Kidney tubule cell (primary cell): ENCODE data around the gene CDC42EP2.
A peak's percentile ranks its signal among the peaks of the same experiment; 100 is the strongest.

ENCODE experiments used
- DNase-seq: peaks from one replicate; pipeline ENCODE4 v3.0.0-alpha.2; 2018; ENCODE audit warnings: low spot score

CDC42EP2 gene, protein sequence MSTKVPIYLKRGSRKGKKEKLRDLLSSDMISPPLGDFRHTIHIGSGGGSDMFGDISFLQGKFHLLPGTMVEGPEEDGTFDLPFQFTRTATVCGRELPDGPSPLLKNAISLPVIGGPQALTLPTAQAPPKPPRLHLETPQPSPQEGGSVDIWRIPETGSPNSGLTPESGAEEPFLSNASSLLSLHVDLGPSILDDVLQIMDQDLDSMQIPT

DNA sequence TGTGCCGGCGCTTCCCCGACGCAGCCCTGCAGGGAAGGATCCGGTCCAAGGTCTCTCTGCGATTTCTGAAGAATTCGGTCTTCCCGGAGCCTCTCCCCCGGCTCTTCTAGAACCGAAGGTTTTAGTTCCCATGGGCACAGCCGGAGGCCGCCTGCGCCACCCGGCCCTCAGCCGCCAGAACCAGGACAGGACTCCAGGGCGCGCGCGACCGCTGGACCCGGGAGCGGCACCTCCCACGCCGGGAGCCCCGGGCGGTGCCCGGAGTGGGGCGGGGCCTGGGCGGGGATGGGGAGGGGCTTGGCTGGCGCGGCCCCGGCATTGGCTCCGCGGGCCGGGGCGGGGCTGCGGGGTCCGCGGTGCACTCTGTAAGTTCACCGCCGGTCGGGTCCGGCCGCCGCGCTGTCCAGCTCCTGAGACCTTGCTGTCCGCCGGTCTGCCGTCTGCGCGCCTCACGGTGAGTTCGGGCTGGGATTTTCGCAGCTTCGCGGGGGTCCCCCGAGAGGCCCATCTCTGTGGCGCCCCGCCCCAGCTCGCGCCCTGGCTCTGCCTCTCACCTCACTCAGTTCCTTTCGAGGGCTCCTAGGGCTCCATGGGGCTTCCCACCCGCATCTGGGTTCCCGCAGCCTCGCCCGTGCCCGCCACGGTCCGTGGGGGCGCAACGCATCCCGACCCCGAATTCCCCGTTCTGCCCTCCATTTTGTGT lies at the start of gene CDC42EP2:
TSS of gene CDC42EP2 (plus strand) at position 366 of the 703 bp plus-strand sequence. CDS start 6,033 bp downstream, outside the sequence.
- DNase-seq, result peak; percentile 90

DNA sequence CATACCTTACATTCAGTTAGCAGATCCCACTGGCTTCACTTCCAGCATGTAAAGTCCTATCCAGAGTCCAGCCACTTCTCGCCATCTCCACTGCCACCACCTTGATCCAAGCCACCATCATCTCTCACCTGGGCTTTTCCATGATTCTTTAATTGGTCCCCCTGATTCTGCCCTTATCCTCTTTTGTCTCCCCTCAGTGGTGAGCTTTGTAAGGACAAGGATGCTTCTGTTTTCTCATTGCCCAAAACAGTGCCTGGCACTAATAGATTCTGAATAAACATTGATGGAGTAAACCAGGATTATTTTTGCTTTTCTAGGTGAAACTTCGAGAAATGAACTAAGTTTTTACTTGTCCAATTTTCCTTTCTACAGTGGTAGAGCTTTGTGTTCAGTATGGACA lies 48.5 kb upstream of the CDC42EP2 start:
- DNase-seq, result no peak

DNA sequence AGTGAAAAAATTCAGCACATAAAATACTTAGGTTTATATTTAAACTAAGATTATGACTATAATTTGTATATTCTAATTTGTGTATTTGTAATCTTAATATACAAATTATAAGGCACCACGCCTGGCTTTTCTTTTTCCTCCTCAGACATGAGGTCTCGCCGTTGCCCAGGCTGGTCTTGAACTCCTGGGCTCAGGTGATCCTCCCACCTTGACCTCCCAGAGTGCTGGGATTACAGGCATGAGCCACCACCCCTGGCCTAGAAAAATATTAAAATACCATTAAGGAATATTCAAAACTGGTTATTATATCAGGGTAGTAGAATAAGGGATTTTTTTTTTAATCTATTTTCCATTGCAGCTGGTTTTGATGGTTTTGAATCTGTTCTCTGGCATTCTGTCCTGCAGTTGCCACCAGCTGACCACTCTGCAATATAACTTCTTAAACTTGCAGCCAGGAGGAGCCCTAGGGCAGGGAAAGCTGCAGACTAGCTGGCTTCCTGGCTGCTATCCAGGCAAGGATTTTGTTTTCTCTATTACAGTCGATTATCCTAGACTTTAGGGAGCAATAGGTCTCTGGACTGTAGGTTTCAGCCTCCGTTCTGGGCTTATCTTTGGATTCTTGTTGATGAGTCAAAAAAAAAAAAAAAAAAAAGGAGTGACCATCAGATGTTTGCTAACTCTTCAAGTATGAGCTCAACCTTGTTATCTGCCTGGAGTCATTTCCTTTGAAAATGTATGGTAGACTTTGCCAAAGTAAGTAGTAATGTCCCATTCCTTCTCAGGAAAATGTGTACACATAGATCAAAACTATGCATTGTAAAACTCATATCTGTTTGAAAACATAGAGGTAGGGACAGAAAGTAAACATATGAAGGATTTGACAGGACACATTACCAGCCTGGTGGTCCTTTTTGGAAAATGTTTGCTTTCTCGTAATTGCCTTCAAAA lies 39.7 kb upstream of the CDC42EP2 start:
- peak; percentile 94 for DNase-seq

DNA sequence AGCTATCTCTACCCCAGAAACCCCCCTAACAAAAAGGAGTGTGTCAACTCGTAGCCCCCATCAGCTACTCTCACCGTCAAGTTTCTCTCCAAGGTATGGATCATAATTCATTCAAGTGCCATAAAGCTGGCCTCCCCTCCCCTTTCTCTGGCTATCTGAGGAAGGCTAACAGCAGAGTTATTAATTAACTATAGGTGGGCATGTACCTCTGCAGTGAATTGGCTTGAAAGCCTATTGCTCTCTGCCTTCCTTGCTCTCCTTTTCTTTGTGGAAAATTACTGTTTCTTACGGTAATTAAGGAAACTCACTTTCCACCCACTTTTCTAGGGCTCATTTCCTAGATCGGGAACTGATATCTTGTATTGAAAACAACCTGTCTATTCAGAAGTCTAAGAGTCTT lies 38.8 kb upstream of the CDC42EP2 start:
- DNase-seq, result peak; percentile 38

DNA sequence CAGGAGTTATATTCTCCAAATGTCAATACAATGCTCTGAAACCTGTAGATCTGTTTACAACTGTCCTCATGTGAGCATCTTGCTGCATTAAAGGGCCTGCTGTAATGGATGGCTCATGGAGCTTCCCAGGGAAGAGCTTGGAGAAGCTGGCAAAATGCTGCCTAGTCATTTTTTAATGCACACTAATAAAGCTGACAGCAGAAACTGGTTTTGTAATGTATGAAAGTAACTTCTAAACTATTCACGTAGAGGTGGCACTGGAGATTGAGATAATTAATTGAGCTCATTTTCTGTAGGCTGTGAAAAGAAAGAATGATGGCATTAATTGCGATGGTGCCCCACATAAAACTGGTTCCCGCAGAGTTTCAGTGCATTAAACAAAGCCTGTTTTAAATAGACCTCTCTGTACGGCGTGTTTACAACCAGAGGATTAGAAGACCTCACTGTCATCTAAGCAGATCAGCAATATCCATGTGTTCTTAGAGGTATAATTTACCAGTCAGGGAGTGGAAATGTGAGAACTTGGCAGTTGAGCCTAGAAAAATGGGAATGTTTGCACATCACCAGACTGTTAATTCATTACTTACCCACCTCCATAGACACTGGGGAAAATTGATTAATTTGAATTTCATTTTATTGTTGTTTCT lies 36.9 kb upstream of the CDC42EP2 start:
- DNase-seq, result no peak

DNA sequence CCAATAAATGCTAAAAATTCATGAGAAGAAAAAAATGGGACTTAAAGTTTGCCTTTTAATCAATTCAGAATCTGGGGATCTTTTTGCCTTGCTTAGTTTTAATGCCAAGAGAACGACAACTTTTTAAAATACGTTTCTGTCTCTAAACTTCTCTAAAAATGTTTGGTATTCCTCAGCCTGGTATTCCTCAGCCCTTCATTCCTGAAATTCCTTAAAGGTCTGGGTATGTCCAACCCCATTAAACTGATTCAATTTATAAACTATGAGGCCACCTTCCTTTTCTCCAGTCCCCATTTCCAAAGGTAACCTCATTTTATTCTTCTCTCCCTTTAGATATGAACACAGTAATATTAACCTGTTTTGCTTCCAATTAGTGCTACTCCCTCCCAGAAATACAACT lies 36.3 kb upstream of the CDC42EP2 start:
- peak; percentile 41 for DNase-seq

DNA sequence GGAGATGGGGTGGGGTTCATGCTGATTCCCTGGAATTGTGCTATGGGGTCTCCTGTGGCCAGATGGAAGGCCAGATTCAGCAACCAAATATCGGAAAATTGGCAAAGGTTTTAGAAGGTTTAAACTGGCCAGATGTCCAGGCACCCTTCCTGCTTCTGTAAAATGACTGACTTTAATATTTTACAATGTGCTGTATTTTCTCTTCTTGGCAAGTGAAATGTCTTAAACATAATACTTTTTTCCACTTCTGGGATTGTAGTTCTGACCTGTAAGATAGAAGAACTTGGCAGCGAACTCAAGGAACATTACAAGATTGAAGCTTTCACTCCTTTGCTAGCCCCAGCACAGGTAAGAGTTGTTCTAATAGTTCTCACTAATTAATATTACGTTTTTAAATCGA lies 35.4 kb upstream of the CDC42EP2 start:
- DNase-seq, result no peak

DNA sequence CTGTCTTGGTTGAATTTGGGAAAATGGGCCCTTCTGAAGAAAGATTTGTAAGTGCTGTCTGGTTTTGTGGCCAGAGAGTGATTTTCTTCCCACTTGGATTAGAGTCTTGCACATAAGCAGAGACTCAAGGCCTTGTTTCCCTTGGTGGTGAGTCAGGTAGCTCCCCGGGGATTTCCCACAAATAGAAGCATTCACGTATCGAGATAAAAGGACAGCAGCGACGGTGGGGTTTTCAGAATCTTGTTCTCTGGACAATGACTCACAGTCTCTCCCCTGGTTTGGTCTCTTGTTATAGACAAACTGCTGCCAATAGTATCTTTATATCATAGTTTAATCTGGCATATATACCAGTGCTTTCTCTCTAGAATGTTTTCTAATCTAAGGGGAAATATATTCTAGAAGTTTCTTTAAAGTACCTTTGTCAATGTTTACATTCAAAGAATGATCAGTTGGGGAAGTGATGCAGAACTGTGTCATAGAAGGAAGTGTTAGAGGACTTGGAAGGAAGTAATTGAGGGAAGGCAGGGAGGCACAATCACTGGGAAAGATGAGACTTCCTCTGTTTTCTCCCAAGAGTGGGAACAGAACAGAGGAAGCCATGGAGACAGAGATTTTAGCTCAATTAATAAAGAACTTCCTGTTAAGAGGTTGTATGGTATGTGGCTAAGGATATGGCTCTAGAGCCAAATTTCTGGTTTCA lies 34.8 kb upstream of the CDC42EP2 start:
- peak; percentile 96 for DNase-seq

DNA sequence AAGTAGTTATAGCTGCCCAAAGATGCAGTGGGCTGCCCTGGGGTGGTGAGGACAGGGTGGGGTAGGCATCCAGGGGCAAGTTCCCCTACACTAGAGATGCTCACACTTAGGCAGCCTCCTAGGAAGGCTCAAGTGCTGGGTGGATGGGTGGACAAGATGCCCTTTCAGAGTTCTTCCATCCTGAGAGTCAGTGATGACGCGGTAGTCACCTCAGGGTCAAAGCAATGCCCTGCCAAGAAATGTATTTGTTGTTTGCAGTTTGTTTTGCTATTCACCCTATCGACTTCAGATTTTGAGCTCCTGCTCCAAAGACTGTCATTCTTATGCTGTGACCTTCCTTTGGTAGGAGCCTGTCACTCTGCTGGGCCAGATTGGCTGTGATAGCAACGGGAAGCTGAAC lies 34.0 kb upstream of the CDC42EP2 start:
- DNase-seq, result peak; percentile 12

DNA sequence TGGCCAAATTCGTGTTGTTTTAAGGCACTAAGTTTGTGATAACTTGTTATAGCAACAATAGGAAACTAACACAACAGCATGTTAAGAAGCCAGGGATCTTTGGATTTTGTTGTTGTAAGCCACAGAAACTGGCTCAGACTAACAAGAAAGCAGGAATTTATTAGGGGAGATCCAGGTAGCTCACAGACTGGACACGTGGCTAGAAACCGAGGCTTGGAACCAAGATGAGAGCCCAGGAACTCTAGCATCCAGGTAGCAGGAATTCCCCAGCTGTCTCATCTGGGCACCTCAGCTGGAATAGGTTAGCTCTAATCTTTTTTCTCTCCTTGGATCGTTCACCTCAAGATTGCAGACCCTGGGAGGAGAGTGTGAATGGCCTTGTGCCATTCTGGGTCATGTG lies 28.0 kb upstream of the CDC42EP2 start:
- no peak for DNase-seq

DNA sequence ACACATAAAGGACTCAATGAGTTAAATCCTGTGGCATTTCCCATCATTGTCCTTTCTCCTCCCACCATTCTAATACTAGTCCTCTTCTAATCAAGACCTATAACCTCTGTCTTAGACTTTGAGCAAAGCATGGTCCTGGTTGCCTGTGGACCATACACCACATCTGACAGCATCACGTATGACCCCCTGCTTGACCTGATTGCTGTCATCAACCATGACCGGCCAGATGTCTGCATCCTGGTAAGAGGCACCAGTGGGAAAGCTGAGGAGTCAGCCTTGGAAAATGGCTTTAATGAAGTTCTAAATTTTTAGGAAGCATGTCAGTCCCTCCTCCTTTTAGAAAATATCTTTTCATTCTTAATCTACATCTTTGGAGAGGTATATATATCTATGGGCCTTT lies 27.1 kb upstream of the CDC42EP2 start:
- no peak for DNase-seq

DNA sequence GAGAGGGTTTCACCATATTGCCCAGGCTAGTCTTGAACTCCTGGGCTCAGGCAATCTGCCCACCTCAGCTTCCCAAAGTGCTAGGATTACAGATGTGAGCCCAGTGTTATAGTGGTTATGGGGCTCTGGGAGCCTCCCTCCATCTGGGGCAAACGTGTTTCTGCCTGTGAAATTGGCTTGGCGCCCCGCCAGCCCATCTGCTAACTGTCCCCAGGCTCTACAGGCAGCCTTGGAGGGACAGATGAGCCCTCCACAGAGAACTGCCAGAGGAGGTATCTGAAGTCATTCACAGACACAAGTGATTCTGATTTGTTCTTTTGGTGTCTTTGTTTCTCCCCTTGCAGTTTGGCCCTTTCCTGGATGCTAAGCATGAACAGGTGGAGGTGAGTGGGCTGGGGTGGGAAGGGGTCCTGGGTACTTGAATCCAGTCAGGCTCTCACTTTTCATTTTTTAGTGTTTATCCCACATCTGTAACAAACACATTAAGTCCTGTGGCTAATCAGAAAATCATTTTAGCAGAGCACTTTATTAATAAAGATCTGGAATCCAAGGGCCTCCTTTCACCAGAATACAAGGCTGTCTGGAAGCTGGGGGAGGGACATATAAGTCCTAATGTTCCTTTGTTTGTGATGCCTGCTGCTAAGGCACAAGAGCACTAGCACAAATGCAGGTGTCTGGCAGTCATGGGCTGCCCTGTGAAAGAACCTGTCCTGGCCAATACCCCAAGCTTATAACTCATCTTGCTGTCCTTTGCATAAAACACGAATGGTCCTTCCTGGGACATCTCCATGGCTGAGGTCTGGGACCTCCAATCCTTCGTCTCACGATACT lies 25.7 kb upstream of the CDC42EP2 start:
- no peak for DNase-seq

DNA sequence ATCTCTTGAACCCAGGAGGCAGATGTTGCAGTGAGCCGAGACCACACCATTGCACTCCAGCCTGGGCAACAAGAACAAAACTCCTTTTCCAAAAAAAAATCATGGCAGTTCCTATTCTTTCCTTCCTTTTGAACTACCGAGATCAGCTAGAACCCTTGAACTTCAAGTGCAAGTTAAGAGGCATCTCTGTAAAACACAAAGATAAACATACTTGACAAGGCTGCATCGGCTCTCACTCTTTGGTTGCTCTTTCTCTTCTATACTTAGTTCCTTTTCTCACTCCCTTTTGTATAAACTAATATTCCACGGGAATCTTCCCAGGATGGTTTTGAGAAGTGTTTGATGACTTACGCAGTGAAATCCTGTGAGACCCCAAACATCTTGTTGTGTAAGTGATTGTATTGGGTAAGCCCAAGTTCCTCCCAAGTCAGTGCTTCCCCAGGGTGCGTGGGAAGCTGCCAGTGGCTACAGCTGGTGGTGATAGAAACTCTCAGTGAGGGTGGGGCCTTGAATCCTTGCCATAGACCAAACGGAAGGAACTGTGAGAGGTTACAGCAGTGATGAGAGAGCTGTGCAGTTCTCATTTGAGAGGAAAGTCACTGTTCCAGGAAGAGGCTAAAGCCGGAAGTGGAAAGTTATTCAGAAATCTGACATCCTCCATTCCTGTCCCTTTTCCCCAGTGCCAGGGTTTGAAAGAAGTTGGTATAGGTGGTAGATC lies 24.1 kb upstream of the CDC42EP2 start:
- no peak for DNase-seq

DNA sequence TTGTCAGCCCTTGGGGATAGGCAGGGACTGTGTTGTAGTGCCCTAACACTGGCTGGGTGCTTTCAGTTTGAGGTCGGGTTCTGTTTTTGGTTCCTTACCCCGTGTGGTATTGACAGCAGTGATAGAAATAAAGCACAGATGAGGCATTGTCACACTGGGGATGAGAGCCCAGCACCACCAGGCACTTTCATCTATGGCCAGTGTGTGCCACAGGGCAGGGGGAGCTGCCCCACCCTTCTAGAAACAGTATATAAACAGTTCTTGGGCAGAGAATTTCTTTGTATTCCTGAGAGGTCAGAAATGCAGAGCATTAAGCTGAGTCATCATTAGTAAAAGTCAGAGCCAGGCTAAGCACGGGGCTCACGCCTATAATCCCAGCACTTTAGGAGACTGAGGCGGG lies 23.1 kb upstream of the CDC42EP2 start:
- DNase-seq, result no peak

DNA sequence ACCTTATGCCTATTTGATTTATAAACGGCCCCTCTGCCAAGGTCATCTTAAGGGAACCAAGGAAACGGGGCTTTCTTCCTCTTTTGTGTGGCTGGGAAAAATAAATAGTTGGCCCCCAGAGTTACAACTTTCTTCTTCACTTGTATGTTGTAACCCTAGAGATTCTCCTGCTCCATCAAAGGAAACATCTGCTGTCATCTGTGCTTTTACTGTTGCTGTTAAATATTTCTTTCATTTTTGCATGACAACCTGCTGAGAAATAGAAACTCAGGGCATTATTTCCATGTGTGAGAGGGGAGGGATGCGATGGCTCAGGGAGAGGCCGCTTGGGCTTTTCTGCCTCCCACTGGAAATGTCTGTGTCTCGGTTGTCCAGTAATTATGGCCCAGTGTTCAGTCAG lies 21.8 kb upstream of the CDC42EP2 start:
- no peak for DNase-seq

DNA sequence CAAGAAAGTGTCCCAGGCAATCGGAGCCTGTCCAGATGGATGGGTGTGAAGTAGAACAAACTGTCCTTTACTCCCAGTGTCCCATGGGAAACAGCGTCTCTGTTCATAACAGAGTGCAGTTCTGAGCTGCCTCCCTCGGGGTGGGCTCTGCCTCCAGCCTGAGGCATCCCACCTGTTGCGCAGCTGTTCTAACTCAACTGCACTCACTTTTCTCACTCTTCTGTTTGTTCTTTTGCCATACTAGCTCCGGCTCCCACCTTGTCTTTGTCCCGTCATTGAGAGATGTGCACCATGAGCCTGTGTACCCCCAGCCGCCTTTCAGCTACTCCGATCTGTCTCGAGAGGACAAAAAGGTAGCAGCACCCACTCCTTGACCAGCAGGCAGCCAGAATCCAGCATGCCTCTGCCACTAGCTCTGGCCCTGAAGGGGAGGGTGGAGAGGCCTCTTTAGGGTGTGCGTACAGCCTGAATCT lies 20.7 kb upstream of the CDC42EP2 start:
- DNase-seq, result no peak

DNA sequence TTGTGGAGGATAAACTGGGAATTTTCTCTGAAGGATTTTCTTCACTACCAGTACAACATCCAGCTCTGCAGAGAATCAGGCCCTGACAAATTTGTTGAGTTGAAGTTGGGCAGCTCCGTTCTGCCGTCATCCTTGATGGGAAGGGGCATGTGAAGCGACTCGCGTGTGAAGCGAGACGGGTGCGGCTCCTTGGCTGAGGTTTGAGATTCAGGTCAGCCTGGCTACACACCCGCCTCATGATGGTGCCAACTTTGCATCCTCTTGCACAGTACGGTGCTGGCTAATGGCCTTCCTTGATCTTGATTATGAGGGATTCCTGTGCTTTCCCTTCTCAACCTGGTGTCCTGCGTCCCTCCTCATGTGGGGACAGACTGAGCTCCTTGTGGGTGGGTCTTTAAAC lies 19.7 kb upstream of the CDC42EP2 start:
- no peak for DNase-seq

DNA sequence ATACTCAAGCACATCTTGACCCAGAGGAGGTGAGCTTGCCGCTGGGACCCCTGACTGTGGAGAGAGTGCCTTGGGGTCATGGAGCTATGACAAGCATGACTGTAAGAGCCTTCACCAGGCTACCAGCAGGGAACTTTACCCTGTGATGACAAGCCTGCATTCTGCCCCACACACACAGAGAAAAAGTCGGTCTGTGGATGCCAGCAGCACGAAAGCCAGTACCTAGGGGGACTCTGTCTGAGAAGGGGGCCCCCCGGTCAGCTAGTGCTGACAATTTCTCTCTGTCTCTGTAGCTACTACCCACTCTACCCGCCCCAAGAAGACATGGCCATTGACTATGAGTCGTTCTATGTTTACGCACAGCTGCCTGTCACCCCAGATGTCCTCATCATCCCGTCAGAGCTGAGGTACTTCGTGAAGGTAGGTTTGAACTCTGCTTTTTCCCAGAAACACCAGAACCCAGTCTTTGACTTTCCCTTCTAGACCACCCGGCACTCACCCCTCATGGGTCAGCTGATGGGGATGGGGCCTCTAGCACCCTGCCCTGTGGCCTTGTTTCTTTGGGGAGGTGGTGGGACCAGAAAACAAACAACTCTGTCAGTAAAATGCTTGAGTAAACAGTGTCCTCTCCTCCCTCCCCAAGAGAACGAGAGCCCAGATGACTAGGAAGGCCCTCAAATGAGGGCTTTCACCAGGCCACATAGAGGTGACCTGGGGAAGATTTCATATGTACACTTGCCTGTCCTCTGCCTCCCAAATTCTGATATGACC lies 18.9 kb upstream of the CDC42EP2 start:
- no peak for DNase-seq

DNA sequence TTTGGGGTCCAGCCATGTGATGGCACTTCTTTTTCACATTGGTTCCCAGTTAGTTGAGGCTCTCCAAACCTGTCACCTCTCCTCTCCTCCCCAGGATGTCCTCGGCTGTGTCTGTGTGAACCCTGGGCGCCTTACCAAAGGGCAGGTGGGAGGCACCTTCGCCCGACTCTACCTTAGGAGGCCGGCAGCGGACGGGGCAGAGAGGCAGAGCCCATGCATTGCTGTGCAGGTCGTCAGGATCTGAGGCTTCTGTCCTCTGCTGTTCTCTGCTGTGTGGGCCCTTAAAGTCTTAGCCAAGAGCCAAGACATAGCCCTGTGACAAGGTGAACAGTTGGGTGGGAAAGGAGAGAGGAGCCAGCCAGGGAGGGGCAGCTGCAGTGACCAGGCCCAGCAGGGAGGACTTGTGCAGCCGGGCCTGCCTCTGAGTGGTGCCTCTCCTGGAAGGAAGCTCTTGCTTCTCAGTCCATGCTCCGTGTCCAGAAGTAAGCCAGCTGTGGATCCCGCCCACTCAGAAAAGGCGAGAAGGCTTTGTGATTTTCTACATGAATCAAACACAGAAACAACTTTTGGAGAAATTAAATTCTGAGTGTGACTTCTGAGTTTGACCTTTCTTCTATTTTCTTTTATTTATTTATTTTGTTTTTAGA lies 17.5 kb upstream of the CDC42EP2 start:
- DNase-seq, result no peak
